NOMO-1 treated with dmso at 0.1 percent for 144 hours (cell line): Measurements from ENCODE around the gene CORO2B.
"Not testable (repeated sequence)": the region's sequence is repeated elsewhere in the genome, so short reads cannot be mapped to it uniquely, and the experiment has no call there.

Experiments used
- DNase-seq: peaks from one replicate; lab custom pipeline; 2025; ENCODE audit not compliant: unreplicated experiment; lab: John Stamatoyannopoulos, UW

The CORO2B gene

DNA sequence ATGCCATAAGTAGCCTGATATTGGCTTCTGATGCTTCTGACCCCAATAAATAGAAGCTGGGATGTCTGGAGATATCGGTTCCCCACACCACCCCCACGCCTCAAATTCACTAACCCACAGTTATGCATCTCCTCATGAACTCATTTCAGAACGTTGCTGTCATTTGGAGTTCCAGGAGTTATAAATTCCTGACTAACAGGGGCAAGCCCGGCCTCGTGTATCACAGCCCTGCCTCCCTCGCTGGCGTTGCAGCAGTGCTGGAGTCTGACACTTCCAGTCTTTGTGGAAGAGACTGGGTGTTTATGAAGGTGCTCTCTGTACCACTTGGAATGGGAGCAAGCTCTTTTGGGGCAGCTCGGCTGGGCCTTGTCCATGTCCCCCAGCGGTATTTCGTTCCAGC lies 140.9 kb downstream of the CORO2B start:
- no peak for DNase-seq

DNA sequence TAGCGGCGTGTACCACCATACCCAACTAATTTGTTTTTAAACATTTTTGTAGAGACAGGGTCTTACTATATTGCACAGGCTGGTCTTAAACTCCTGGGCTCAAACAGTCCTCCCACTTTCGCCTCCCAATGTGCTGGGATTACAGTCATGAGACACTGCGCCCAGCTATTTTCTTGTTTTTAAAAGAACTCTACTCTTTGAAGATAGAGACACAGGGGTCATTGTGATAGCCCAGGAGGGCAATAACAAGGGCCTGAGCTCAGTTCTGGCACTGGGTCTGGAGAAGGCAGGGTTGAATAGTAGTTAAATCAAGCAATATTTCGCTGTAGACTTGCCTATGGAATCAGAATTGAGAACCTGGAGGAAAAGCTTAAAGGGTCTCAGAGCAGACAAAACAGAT lies 143.1 kb downstream of the CORO2B start:
- no peak for DNase-seq

DNA sequence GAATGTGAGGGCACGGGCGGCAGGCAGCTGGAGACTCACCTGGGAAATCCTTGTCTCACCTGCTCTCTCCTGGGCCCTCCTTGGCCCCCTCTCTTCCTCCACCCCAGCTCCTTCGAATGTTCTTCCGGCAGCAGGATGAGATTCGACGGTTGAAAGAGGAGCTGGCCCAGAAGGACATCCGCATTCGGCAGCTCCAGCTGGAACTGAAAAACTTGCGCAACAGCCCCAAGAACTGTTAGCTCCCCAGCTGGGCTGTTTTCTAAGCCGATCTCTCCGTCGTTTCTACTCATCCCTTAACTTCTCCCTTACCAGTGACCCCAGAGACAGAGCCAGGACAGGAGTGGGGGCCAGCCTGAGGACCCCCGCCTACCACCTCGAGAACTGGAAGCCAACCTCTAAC lies 146.9 kb downstream of the CORO2B start:
- peak; percentile 73 for DNase-seq

DNA sequence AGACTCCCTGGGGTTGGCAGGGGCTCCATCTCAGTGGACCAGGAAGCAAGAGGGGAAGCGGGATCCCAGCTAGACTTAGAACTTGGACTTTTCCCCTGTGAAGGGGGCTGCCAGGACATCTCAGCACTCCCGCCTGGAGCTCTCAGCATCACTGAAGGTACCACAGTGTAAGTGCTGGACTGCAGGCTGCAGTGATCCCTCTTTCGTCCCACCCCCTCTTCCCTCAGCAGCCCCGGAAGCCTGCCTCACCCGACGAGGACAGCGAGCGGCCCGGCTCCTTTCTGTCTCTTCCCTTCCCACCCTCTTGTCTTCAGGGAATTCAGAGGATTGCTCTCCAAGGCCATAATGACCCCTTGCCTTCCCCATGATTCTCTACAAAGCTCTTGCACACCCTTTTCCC lies 147.5 kb downstream of the CORO2B start:
- DNase-seq: no peak

DNA sequence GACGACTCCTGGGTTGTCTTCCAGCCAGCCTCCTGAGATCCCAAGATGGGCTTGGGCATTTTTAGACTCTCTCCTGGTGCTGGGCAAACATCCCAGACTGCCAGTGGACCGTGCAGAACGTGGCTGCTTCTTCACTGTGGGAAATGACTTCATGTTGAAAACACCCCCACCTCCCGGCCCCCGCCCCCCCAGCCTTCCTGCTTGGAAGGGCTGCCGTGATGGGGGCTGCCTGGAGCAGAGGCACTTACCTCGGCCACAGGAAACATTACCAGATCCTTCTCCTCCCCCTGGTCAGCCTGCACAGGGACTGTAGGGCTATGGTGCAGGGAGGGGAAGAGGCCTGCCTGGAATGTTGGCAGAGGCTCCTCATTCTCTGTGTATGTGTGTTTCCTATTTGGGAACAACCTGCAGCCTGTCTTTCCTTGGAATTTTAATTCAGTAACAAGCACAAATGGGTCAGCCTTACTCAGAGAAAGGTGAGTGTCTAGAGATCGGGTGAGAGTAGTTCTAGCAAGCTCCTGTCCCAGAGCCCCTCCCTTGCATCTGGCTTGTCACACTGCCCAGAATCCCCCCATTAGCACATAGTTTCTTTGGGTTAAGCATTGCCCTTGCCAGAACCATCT lies 151.1 kb downstream of the CORO2B start:
- DNase-seq: no peak

DNA sequence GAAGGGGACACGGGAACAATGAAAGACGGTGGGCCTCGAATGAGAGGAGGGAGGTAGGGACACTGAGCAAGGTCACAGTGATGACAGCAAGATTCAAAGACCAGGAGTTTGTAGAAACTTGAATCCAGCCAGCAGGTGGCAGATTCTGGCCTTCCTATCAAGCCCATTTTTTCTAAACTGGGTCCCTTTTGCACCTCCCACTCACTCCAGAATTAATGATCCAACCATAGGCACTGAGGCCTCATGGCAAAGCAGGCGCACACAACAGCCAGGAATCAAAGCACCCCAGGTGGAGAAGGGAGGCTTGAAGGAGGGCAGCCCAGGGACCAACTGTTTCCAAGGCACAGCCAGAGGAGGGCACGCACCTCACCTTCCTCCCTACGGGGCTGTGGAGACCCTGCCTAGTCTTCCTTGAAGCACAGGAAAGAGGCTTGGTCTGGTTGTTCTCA lies 151.7 kb downstream of the CORO2B start:
- DNase-seq: no peak

DNA sequence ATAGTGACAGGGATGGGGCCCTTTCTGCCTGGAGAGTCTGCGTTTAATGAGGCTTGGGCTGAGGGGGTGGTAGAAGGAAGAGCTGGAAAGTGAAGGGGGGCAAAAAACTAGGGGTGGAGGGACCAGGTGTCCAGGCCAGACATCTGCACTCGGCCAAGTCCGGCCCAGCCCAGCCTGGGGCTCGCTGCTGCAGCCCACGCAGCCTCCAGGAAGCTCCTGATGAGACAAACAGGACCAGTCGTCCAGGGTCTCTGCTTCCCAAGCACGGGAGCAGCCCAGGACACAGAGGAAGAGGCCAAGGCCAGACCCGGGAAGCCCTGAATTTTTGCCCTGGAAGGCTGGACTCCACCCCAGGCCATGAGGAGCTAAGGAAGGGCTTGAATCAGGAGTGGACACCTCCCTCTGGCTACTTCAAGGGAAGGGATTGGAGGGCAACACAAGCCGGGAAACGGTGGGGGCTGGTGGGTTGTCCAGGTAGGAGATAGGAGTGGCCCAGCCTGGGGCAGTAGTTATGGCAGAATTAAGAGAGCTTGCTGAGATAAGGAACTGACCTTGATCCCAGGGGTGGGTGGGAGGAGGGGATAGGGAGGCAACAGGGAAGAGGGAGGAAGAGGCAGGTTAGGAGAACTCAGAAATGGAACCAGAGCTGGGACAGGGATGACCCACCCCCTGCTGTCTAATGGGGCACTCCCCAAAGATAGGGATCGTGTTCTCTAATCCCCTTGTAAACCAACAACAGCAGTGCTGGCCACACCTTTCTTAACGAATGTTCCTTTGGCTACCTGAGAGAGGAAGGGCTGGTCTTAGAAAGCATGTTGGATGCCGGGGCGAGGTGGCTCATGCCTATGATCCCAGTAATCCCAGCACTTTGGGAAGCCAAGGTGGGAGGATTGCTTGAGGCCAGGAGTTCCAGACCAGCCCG lies 152.4 kb downstream of the CORO2B start:
- DNase-seq: no peak

DNA sequence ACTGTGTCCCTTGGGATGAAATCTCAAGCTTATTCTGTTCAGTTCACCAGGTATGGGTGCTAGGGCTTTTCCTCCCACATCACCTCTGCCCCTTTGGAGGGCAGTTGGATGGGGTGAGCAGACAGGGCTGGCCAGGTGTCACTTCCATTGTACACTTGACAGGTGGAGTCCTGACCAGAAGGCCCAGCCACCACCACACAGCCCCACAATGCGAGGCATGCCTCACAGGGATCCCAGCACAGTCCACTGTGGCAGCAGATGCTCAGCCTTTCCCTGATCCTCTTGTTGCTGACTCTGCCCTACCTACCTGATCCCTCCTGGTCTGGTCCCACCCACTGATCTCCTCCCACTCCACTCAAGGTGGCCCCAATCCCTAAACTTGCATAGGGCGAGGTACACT lies 153.7 kb downstream of the CORO2B start:
- DNase-seq: no peak

DNA sequence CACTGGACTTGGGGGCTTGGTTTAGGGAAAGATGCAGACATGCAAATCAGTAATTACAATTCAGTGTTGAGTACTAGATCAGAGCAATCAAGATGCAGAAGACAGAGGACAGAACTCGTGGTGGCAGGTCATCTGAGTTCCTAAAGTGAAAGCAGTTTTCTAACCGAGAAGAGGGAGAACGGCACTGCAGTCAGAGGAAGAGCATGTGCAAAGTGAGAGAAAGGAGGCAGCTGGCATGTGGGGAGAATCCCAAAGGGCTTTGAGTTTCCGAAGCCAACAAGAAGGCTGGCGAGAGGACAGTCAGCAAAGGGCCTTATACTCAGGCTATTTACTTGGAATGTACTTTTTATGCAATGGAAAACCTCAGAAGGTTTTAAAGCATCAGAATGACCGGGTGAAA lies 154.9 kb downstream of the CORO2B start:
- no peak for DNase-seq

DNA sequence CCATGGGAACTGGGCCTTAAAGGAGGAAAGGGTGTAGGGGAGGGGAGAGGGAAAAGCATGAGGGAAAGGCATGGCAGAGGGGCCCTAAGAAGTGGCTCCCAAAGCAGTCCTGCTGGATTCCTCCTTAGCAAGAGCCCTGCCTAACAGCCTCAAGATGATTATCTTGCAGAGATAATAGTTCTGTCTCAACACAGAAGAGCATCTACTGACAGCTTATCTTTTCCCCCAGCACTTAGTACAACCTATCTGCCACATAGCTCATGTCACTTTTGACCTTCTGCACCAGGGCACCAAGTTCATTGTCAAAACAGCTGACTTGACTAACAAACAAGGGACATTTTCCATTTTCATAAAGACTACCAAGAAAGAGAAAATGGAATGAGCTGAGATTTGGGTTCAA lies 155.6 kb downstream of the CORO2B start:
- no peak for DNase-seq

DNA sequence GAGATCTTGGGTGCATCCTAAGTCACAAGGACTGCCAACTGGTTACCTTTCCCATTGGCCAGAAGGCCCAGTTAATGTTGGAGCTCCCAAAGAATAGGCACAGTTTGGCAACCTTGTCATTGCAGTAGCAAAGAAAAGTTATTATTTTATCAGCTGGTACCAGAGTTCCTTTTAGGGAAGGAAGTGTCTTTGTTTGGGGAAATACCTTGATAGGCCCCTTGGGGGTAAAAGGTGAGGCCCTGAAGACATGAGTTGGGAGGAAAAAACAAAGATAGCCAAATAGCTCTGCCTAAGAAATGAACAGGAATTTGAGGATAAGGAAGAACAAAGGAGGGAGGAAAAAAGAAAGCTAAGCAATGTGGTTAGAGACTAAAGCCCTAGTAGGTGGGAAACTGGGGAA lies 156.1 kb downstream of the CORO2B start:
- no peak for DNase-seq

DNA sequence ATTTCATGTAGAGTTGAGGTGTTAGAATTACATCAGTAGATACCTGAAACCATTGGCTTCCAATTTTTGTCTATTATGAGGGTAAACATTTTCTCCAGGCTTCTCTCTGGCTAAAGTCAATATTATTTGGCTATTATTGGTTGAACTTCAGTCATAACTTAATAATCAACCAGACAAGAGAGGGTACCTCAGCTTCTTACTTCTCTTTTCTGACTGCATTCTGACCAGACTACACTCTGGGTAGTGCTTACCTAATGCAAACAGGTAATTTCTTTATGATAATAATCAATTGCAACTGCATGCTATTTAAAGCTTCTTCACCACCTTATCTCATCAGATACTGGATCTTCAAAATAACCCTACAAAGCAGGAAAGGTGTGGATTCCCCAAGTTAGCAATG lies 156.8 kb downstream of the CORO2B start:
- DNase-seq: no peak

DNA sequence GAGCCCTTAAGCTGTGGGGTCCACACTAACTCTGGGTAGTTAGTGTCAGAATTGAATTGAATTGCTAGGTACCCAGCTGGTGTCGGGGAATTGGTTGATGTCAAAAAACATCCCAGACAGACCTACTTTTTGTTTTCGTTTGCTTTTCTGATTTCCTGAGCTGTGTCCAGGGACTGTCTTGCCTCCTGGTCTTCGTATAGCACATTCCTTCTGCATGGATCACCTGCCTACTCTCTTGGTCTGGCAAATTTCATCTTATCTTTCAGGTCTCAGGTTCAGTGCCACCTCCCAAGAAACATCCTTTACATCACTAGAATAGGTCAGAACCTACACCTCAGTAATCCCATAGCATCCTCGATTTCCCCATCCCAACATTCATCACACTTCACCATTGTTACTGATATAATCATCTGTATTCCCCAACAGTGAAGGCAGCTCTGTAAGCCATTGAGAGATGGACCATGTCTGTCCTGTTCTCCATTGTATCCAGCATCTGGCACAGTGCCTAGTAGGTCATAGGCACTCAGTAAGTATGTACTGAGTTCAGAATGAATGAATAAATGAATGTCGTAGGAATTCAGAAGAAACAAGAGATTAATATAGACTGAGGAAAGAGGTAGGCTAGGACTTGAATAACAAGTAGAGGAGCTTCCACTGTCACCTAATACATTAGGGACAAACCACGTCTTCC lies 160.7 kb downstream of the CORO2B start:
- DNase-seq: no peak

DNA sequence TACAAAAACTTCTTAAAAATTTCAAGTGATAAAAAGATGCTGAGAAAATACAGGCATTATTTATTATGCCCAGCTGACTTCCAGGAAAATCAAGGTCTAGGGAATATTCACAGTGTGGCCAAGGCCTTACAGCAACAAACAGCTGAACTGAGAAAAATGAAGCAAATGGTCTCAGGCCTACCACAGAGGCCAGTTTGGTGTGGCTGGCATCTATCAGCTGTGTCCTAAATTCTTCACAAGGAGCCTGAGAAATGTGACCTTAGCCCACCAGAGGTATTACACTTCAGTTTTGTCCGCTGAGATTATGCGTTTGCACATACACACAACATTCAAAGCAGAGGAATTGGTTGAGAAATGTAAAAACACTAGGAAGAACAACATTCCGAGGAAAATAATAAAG lies 164.5 kb downstream of the CORO2B start:
- no peak for DNase-seq

DNA sequence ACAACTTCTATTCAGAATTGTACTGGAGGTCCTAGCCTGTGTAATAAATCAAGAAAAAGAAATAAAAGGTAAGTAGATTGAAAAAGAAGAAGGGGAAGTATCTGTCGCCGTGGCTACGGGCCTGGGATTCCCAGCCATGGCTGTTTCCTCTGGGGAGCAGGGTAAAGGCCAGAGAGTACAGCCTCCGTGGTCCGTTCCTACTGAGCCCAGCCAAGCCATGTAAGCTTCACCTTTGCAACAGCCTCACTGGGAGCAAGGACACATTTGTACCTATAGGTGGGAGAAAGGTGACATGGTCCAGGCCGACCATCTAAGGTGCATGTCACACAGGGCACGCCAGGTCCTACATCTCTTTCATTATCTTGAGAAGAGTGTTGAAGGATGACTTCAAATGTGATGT lies 170.6 kb downstream of the CORO2B start:
- no peak for DNase-seq

DNA sequence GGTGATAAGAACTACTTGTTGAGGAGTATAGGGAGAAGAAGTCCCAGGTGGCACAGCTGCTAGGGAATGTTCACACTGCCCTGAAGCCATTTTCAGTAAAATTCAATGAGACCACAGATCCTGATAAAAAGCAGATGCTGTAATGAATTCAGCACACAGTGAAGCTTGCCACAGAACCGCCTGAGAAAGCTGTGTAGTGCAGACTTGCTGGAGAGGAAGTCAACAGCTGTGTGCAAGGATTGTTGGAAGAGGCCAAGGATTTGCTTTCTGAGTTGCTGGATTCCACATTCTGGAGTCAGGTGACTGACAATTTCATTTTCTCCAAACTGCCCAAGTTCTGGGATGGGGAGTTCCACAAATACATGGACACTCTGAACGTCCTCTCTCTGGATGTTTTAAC lies 171.0 kb downstream of the CORO2B start:
- DNase-seq: no peak

DNA sequence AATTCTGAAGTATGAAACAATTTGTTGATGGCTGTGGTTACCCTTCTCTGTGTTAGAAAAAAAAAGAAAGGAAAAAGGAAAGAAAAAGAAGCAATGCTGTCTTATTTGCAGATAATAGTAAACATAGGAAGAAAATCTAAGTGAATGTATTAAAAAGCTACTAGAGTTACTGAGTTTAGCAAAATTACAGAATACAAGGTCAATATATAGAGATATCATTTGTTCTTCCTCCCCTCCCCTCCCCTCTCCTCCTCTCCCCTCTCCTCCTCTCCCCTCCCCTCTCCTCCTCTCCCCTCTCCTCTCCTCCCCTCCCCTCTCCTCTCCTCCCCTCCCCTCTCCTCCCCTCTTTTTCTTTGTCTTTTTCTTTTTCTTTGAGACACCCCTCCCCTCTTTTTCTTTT lies 172.8 kb downstream of the CORO2B start:
- DNase-seq: no peak

DNA sequence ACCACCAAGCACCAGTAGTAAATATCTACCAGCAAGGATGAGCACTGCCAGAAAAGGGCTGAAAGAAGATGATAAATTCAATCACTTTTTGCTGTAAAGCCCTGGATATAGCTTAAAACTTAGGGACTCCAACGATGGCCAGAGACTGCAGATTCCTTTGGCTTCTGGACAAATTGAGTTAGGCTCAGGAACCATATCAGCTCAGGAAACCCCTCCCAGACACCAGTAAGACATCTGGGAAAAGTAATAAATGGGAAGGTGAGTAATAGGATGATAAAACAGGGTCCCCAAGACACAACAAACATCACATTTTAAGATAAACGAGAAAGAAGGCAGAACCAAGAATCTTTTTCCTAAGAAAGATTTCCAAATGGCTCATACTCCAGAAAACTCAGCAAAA lies 176.9 kb downstream of the CORO2B start:
- DNase-seq: no peak

DNA sequence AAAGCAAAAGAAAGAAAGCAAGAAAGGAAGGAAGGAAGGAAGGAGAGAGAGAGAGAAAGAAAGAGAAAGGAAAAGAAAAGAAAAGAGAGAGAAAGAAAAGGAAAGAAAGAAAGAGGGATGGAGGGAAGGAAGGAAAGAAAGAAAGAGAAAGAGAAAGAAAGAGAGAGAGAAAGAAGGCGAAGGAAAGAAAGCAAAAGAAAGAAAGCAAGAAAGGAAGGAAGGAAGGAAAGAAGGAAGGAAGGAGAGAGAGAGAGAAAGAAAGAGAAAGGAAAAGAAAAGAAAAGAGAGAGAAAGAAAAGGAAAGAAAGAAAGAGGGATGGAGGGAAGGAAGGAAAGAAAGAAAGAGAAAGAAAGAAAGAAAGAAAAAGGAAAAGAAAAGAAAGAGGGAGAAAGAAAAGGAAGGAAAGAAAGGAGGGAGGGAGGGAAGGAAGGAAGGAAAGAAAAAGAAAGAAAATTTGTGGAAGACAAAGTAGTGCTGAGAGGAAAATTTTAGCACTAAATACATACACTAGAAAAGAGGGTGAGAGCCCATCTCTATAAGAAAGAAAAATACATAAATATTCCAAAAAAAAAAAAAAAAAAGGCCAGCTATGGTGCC lies 181.3 kb downstream of the CORO2B start:
- not testable (repeated sequence) for DNase-seq

DNA sequence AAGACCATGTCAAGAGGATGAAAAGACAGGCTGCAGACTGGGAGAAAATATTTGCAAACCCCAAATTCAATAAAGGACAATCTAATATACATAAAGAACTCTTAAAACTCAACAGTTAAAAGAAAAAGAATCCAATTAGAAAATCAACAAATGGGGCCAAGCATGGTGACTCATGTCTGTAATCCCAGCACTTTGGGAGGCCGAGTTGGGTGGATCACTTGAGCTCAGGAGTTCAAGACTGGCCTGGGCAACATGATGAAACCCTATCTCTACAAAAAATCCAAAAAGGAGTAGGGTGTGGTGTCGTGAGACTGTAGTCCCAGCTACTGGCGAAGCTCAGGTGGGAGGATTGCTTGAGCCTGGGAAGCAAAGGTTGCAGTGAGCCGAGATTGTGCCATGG lies 184.3 kb downstream of the CORO2B start:
- no peak for DNase-seq

DNA sequence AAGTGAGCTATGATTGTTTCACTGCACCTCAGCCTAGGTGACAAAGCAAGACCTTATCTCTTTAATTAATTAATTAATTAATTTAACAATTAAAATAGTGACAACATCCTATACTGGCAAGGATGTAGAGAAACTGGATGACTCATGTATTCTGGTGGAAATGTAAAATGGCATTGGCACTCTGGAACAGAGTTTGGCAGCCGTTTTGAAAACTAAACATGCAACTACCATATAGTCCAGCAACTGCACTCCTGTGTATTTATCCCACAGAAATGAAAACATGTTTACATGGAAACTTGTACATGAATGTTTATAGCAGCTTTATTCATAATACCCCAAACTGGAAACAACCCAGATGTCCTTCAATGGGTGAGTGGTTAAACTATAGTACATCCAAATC lies 185.3 kb downstream of the CORO2B start:
- no peak for DNase-seq
